Body of pancreas (tissue), 4 donors: Measurements from ENCODE around the gene PPOX. TPM values are rescaled to one million over a fixed set of nuclear protein-coding genes. Genes with fewer than 3 reads are reported as not detected.

Experiments used
- ATAC-seq: fragments of 150-250 bp; one replicate; pipeline ENCODE4 v1.9.1; 2016
- DNase-seq, 4 donors: peaks; one replicate each; pipeline ENCODE4 v3.0.0-alpha.2; 2019
- H3K27ac ChIP-seq, 4 donors: fragments of 200-600 bp; sonication (generic); 1 replicate in 3 of 4; 2 replicates in 1 of 4; pipeline versions ENCODE4 v1.5.1 to v1.6.1; 2016 to 2019; ENCODE audit warnings: mild to moderate bottlenecking in 1 of 4, mixed read lengths in 1 of 4, moderate library complexity in 1 of 4
- H3K27me3 ChIP-seq, 2 donors: fragments of 200-600 bp; sonication (generic); one replicate each; pipeline ENCODE4 v1.6.0; 2016; ENCODE audit warnings: mild to moderate bottlenecking in 1 of 2
- H3K36me3 ChIP-seq, 2 donors: fragments of 200-600 bp; sonication (generic); replicated peaks in 1 of 2; 2 replicates each; pipeline ENCODE4 v1.5.1; 2016; ENCODE audit warnings: low read depth in 2 of 2; ENCODE audit not compliant: insufficient read depth in 1 of 2
- H3K4me1 ChIP-seq: fragments of 200-600 bp; sonication (generic); one replicate; pipeline ENCODE4 v1.6.0; 2016
- H3K4me3 ChIP-seq, 2 donors: fragments of 200-600 bp; sonication (generic); 1 replicate in 1 of 2; 2 replicates in 1 of 2; pipeline ENCODE4 v1.5.1; 2016 to 2019
- H3K9me3 ChIP-seq, 3 donors: fragments of 200-600 bp; sonication (generic); 1 replicate in 2 of 3; 2 replicates in 1 of 3; pipeline ENCODE4 v1.5.1; 2016
- POLR2A ChIP-seq, 3 donors: fragments of 450-650 bp; IDR thresholded peaks; one replicate each; pipeline ENCODE4 v1.6.1; 2016; ENCODE audit warnings: antibody characterized with exemption in 3 of 3, mild to moderate bottlenecking in 2 of 3
- WGBS, 2 donors: methylation state at CpG; one replicate each; pipeline ENCODE4 v1.1.5; 2017; 5-methylcytosine and 5-hydroxymethylcytosine counted together
- intact Hi-C: fragments of 100-400 bp; cut with DNase I; formaldehyde crosslinking; loops from one replicate; pipeline ENCODE4 v1.15.1; 2023
- small RNA-seq: library from RNA; depleted of rRNA; stranded (forward); fragments of <200 nt; gene quantifications from one replicate; pipeline ENCODE3, GENCODE V24; 2016
- total RNA-seq, 2 donors: library from RNA; depleted of rRNA; stranded (reverse); fragments of >200 nt; gene quantifications; one replicate each; pipeline ENCODE4 v1.1.0, GENCODE V29; 2016
- TF ChIP-seq, protein P1 (sequence below), 7 experiments: fragments of 450-650 bp in 4 of 7; fragments of 200-600 bp in 3 of 7; sonication (generic) in 3 of 7; IDR thresholded peaks; one replicate each; pipeline ENCODE4 v1.5.1; 2016 to 2019; ENCODE audit warnings: antibody characterized with exemption in 7 of 7

PPOX gene
- total RNA-seq, 2 donors from 2014 or later = 16.2 to 18.9 TPM

DNA sequence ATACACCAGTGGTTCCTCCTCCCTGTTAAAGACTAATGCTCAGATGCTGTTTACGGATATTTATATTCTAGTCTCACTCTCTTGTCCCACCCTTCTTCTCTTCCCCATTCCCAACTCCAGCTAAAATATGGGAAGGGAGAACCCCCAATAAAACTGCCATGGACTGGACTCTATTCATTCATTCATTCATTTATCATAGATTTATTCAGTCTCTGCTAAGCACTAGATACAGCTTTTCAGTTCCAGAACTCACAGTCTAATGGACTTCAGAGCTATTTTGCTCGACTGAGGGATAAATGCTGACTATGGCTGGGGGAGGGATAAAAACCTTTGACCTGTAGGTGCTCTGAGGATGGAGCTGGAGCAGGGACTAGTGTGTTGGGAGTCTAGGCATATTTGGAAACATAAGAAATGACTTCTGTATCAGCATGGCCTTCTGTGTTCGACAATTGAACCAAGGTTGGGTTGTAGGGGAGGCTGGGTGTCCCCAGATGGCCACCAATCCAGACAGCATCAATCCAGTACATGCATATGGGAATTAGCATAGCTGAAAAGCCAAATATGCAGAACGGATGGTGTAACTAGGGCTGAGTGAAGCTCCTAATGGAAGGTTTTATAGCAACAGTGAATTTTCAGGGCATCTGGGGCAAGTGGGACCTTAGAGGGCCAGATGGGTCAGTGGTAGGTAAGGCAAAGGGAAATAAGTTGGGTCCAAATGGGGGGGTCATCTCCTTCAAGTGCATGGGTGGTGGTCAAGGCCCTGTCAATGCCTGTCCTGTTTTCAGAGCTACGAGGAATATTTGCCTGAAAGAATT, 53.1 kb downstream of the PPOX start:
- intact Hi-C loops = no loop called here
- no peak overlapping the region for H3K27ac ChIP-seq

DNA sequence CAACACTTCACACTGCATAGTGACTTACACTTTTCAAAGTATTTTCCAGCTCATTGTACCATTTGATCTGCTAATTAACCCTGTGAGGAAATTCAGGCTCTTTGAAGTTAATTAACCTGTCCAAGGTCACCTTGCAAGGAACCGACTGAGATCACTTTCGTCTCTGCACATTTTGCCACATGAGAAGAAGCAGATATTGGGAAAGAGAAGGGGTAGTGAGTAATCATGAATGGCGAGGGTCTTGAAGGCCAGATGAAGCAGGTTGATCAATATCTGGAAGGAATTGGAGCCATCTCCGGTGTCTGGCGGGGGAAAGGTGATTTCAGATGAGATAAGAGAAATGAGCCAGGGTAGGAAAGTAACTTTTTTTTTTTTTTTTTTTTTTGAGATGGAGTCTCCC, 53.8 kb downstream of the PPOX start:
- 55 to 59% methylated on average over 5 of the region's 5 CpGs for WGBS, 2 donors
- Histone ChIP-seq H3K27ac (no peak overlapping the region), H3K4me3 (no peak overlapping the region), H3K4me1 (peaks cover 8% of the 10 kb centered on the region), H3K36me3 (no peaks in the 10 kb centered on the region), H3K27me3 (no peaks in the 10 kb centered on the region), H3K9me3 (no peaks in the 10 kb centered on the region)
- ATAC-seq (no peak), DNase-seq (no peak)
- intact Hi-C loops = no loop called here
- TF ChIP-seq, protein P1, sequence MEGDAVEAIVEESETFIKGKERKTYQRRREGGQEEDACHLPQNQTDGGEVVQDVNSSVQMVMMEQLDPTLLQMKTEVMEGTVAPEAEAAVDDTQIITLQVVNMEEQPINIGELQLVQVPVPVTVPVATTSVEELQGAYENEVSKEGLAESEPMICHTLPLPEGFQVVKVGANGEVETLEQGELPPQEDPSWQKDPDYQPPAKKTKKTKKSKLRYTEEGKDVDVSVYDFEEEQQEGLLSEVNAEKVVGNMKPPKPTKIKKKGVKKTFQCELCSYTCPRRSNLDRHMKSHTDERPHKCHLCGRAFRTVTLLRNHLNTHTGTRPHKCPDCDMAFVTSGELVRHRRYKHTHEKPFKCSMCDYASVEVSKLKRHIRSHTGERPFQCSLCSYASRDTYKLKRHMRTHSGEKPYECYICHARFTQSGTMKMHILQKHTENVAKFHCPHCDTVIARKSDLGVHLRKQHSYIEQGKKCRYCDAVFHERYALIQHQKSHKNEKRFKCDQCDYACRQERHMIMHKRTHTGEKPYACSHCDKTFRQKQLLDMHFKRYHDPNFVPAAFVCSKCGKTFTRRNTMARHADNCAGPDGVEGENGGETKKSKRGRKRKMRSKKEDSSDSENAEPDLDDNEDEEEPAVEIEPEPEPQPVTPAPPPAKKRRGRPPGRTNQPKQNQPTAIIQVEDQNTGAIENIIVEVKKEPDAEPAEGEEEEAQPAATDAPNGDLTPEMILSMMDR (IDR thresholded peaks at IDR 0.05) = no peak
- no peak for TF ChIP-seq POLR2A (IDR thresholded peaks at IDR 0.05)

More for the DNA sequence above, 53.1 kb downstream of the PPOX start:
- ATAC-seq (no peak), DNase-seq (no peak)
- H3K4me1 ChIP-seq = peaks cover 4% of the 10 kb centered on the region
- peaks cover 0 to 4% of the 10 kb centered on the region in 2 donors for H3K36me3 ChIP-seq
- no peaks in the 10 kb centered on the region for H3K9me3 ChIP-seq
- no peak for TF ChIP-seq POLR2A (IDR thresholded peaks at IDR 0.05)
- TF ChIP-seq, protein P1 (IDR thresholded peaks at IDR 0.05) = no peak
- no peaks in the 10 kb centered on the region for H3K27me3 ChIP-seq
- 67 to 74% methylated on average over 5 of the region's 5 CpGs for WGBS, 2 donors
- H3K4me3 ChIP-seq = no peak overlapping the region

Small RNA genes within 50 kb of the gene (small RNA-seq; reads per million reads assigned to genes)
- gene RF01225 = not detected

Other genes with a start within 250 kb of the PPOX start
- gene ITLN2, start 211.6 kb upstream of the PPOX start, total RNA-seq = not detected
- gene F11R, start 145.3 kb upstream of the PPOX start, total RNA-seq = 10 to 100 TPM; 40.2 to 41.5 TPM
- 10 to 100 TPM; 49.4 to 90.8 TPM for gene TSTD1, start 127.5 kb upstream of the PPOX start, total RNA-seq
- gene USF1, start 120.4 kb upstream of the PPOX start, total RNA-seq = 10 to 100 TPM; 32.7 to 46.5 TPM
- 1 to 10 TPM; 3.1 to 4.9 TPM for gene ARHGAP30, start 96.5 kb upstream of the PPOX start, total RNA-seq
- gene NECTIN4, start 76.9 kb upstream of the PPOX start, total RNA-seq = 1 to 10 TPM; 3.0 to 4.2 TPM
- 10 to 100 TPM; 13.5 to 22.7 TPM for gene KLHDC9, start 68.1 kb upstream of the PPOX start, total RNA-seq
- gene PFDN2, start 48.4 kb upstream of the PPOX start, total RNA-seq = 10 to 100 TPM; 29.6 to 54.7 TPM
- gene NIT1, start 48.3 kb upstream of the PPOX start, total RNA-seq = 10 to 100 TPM; 22.8 to 38.6 TPM
- gene DEDD, start 33.8 kb upstream of the PPOX start, total RNA-seq = 10 to 100 TPM; 12.9 to 15.8 TPM
- gene UFC1, start 12.4 kb upstream of the PPOX start, total RNA-seq = 10 to 100 TPM; 33.6 to 48.8 TPM
- 10 to 100 TPM; 17.8 to 21.0 TPM for gene USP21, start 6.9 kb upstream of the PPOX start, total RNA-seq
- 10 to 100 TPM; 20.2 to 29.3 TPM for gene B4GALT3, start 11.1 kb downstream of the PPOX start, total RNA-seq
- 1 to 10 TPM; 6.7 to 7.9 TPM for gene ADAMTS4, start 32.6 kb downstream of the PPOX start, total RNA-seq
- 10 to 100 TPM; 46.4 to 67.2 TPM for gene NDUFS2, start 35.9 kb downstream of the PPOX start, total RNA-seq
- 10 to 100 TPM; 27.0 to 42.0 TPM for gene FCER1G, start 48.9 kb downstream of the PPOX start, total RNA-seq
- gene APOA2, start 57.2 kb downstream of the PPOX start, total RNA-seq = not detected
- 1 to 10 TPM; 1.8 to 8.9 TPM for gene TOMM40L, start 59.6 kb downstream of the PPOX start, total RNA-seq
- not detected for gene NR1I3, start 71.8 kb downstream of the PPOX start, total RNA-seq
- not detected for gene PCP4L1, start 92.3 kb downstream of the PPOX start, total RNA-seq
- gene MPZ, start 143.5 kb downstream of the PPOX start, total RNA-seq = 1 to 10 TPM; 3.6 to 6.6 TPM
- 10 to 100 TPM; 22.7 to 26.2 TPM for gene SDHC, start 148.0 kb downstream of the PPOX start, total RNA-seq
- not detected for gene CFAP126, start 201.4 kb downstream of the PPOX start, total RNA-seq